ENCODE measurements around the gene RAB10. TPM values are rescaled to one million over a fixed set of nuclear protein-coding genes. Genes with fewer than 3 reads are reported as not detected.

Gene RAB10
- total RNA-seq, 2 experiments from 2014 or later, result 103 to 160 TPM

DNA sequence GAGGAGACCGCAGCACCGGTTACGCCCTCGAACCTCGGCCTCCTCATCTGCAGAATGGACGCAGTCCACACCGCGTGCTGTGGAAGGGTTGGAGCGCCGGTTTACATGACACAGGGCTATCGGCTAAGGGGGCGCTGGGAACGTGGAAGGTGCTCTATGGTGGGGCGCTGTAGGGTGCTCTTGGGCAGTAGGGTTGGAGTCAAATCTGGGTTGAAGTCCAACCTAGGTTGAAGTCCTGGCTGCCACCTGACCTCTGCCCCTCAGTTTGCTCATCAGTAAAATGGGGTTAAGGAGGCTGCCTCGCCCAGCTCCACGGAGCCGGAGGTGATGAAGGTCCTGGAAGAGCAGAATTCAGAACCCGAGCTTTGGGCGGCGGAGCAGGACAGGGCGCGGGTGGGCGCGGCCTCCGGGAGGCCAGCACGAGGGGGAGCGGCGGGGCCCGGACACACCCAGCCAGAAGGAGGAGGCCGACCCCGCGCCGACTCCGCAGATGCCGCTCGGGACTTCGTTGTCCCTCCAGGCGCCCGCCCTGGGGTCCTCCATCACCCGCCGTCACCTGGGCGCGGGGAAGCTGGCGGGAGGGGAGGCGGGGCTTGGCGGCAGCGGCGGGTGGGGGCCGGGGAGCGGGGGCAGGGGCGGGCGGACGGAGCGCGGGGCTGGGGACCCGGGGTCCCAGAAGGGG is 138.4 kb downstream of the RAB10 start:
- H3K27ac Mint-ChIP-seq, result no peak overlapping the region
- peak overlapping the region; percentile 67 for H3K4me3 Mint-ChIP-seq
- peaks cover 5% of the 10 kb centered on the region for H3K4me1 Mint-ChIP-seq
- no peak for DNase-seq
- no peaks in the 10 kb centered on the region for H3K9me3 Mint-ChIP-seq (ENCODE audit: low read depth)
- intact Hi-C loops (cut with DNase I, micrococcal nuclease), result loop anchor here in 1 of 2 experiments (5.0 to 10.0 kb wide), 3 partner anchors 160 to 292 kb away; partner anchors contain the start of genes ADGRF3 and SELENOI
- peaks cover 26% of the 10 kb centered on the region for H3K27me3 Mint-ChIP-seq
- ChIA-PET POLR2A (no interaction called here), CTCF (interaction anchor here (0.6 to 4.4 kb wide), 5 partner anchors 13 to 1586 kb away, joined by 3 to 19 read pairs (median 3); no protein-coding TSS in a partner anchor)
- H3K36me3 Mint-ChIP-seq (ENCODE audit: low read depth), result peaks cover 2% of the 10 kb centered on the region
- ATAC-seq, result no peak

DNA sequence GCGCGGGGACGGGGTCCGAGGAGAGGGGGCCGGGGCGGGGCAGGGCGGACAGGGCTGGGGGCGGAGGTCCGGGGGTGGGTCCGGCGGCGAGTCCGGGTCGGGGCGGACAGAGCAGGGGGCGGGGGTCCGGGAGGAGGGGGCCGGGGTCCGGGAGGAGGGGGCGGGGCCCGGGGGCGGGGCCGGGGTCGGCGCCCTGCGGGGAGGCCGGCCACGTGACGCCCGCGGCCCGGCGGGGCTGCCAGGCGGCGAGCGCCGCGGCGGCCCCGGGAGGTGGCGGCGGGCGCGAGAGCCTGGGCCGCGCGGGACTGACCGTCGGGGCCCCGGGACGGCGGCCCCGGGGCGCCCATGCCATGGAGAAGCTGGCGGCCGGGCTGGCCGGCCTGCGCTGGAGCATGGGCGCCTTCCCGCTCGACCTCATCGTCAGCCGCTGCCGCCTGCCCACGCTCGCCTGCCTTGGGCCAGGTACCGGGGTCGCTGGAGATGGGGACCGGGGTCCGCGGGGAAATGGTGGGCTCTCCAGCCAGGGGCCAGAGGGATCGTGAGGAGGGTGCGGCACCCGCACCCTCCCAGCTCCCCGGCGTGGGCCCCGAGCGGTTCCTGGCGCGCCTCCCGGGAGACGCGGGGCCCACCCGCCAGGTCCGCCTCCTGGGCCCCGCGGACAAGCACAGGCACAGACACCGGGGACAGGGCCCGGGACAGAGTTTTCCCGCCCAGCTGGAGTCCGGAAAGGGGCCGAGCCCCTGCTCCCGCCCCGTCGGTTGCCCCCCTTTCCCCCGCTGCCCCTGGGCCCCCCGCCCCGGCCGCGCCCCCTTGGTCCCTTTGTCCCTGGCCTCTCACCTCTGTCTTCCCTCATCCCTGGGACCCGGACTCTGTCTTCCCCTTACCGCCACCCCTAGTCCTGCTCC is 139.2 kb downstream of the RAB10 start, which contains the start of gene GAREM2:
GAREM2 (plus strand) TSS at position 218 of the 905 bp plus-strand sequence; CDS start at position 351, 133 bp downstream.
- DNase-seq (no peak), ATAC-seq (peak; percentile 14)
- POLR2A ChIA-PET, result no interaction called here
- peaks cover 26% of the 10 kb centered on the region for H3K27me3 Mint-ChIP-seq
- peak within 1 kb of the TSS; percentile 67 for H3K4me3 Mint-ChIP-seq
- H3K27ac Mint-ChIP-seq, result no peak within 1 kb of the TSS
- CTCF ChIA-PET, result interaction anchor here (0.6 to 4.4 kb wide), 5 partner anchors 12 to 1587 kb away, joined by 3 to 19 read pairs (median 3); no protein-coding TSS in a partner anchor
- no peaks in the 10 kb centered on the region for H3K9me3 Mint-ChIP-seq (ENCODE audit: low read depth)
- intact Hi-C loops (cut with DNase I, micrococcal nuclease), result loop anchor here in 1 of 2 experiments (5.0 to 10.0 kb wide), 3 partner anchors 159 to 292 kb away; partner anchors contain the start of genes ADGRF3 and SELENOI
- H3K4me1 Mint-ChIP-seq, result peaks cover 5% of the 10 kb centered on the region
- peaks cover 2% of the 10 kb centered on the region for H3K36me3 Mint-ChIP-seq (ENCODE audit: low read depth)

DNA sequence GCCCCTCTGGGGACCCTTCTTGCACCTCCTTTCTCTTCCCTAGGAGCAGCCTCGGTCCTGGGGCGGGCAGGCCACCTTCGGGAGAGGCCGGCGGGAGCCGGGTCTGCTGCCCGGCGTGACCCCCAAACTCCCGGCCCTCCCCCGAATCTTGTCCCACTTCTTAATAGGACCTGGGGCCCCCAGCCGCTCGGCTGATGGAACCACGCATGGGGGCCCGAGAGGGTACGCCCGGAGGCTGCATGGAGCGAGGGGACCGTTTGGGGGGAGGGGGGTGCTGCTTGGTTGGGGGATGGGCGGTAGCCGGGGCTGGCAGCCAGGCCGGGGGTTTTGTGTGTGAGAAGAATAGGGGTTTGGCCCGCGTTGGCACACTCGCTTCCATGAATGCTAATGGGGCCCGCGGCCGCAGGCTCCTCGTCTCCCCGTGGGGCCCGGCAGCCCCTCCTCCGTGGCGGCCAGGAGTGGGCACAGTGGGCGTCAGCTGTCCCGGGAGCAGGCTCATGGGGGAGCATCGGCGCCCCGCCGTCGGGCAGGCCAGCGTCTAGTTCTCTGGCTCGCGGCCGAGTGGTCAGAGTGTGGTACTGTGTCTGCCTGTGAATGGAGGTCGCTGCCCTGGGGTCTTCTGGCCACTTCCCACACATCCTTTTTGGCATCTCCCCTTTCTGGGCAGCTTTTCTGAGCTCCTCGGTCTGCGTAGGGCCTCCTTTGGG is 140.0 kb downstream of the RAB10 start:
- DNase-seq, result no peak
- intact Hi-C loops (cut with DNase I, micrococcal nuclease), result loop anchor here in 1 of 2 experiments (5.0 to 10.0 kb wide), 3 partner anchors 158 to 291 kb away; partner anchors contain the start of genes ADGRF3 and SELENOI
- no peak for ATAC-seq
- Mint-ChIP-seq H3K27me3 (peaks cover 26% of the 10 kb centered on the region), H3K36me3 (ENCODE audit: low read depth) (peaks cover 2% of the 10 kb centered on the region), H3K4me1 (peaks cover 5% of the 10 kb centered on the region), H3K9me3 (ENCODE audit: low read depth) (no peaks in the 10 kb centered on the region), H3K4me3 (peak overlapping the region; percentile 35), H3K27ac (no peak overlapping the region)
- POLR2A ChIA-PET, result no interaction called here
- CTCF ChIA-PET, result interaction anchor here (4.4 kb wide), 1 partner anchor 11 kb away, joined by 19 read pairs; no protein-coding TSS in a partner anchor

DNA sequence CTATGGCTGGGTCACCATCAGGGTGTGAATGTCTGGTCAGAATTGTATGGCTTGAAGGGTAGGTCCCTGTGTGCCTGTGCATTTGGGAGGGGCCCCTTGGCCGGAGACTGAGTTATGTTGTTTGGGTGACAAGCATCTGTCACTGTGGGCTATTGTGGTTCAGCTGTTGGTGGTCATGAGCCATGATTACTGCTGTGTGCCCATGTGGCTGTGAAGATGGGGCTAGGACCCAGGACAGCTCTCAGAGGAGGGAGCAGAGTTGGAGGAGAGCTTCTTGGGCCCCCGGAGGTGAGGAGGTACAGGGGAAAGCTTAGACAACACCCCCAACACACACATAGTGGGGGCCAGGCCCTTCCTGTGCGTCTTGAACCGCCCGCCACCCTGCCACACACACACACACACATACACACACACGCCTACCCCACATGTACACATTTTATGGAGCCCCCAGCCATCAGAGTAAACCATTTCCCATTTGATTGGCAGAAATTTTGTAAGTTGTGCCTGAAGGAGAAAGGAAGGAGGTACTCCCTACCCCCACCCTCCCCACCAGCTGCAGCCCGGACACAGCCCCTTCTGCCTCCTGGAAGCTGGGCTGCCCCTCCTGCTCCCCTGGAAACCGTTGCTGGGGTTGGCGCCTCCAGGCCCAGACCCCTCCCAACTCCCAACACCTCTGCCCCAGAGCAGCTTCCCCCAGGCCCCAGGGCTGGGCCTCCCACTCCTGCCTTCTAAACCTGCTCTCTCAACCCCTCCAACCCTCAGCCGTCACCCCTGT is 141.0 kb downstream of the RAB10 start:
- H3K36me3 Mint-ChIP-seq (ENCODE audit: low read depth), result peaks cover 2% of the 10 kb centered on the region
- ATAC-seq (no peak), DNase-seq (peak; percentile 22)
- intact Hi-C loops (cut with DNase I, micrococcal nuclease), result loop anchor here in 1 of 2 experiments (5.0 to 10.0 kb wide), 3 partner anchors 157 to 290 kb away; partner anchors contain the start of genes ADGRF3 and SELENOI
- H3K27ac Mint-ChIP-seq, result no peak overlapping the region
- CTCF ChIA-PET, result interaction anchor here (0.6 to 4.4 kb wide), 3 partner anchors 10 to 404 kb away, joined by 3 to 19 read pairs (median 3); no protein-coding TSS in a partner anchor
- peaks cover 9% of the 10 kb centered on the region for H3K4me1 Mint-ChIP-seq
- no peaks in the 10 kb centered on the region for H3K9me3 Mint-ChIP-seq (ENCODE audit: low read depth)
- peak overlapping the region; percentile 30 for H3K4me3 Mint-ChIP-seq
- H3K27me3 Mint-ChIP-seq, result peaks cover 31% of the 10 kb centered on the region
- POLR2A ChIA-PET, result no interaction called here

GRCh38 chr2:26175466-26176278 is 141.8 kb downstream of the RAB10 start:
- peaks cover 2% of the 10 kb centered on the region for H3K36me3 Mint-ChIP-seq (ENCODE audit: low read depth)
- peaks cover 12% of the 10 kb centered on the region for H3K4me1 Mint-ChIP-seq
- ChIA-PET POLR2A (no interaction called here), CTCF (interaction anchor here (0.5 to 0.9 kb wide), 7 partner anchors 9 to 403 kb away, joined by 3 to 4 read pairs (median 3); no protein-coding TSS in a partner anchor)
- no peak overlapping the region for H3K4me3 Mint-ChIP-seq
- H3K27me3 Mint-ChIP-seq, result peaks cover 37% of the 10 kb centered on the region
- H3K27ac Mint-ChIP-seq, result no peak overlapping the region
- intact Hi-C loops (cut with DNase I, micrococcal nuclease), result loop anchor here in 1 of 2 experiments (10.0 kb wide), 1 partner anchor 289 kb away; no protein-coding TSS in a partner anchor
- ATAC-seq (no peak), DNase-seq (no peak)
- H3K9me3 Mint-ChIP-seq (ENCODE audit: low read depth), result no peaks in the 10 kb centered on the region

- H3K4me3 Mint-ChIP-seq, result no peak overlapping the region
- ChIA-PET CTCF (interaction anchor here (0.6 to 0.9 kb wide), 3 partner anchors 8 to 238 kb away, joined by 3 to 4 read pairs (median 3); no protein-coding TSS in a partner anchor), POLR2A (no interaction called here)
- no peaks in the 10 kb centered on the region for H3K9me3 Mint-ChIP-seq (ENCODE audit: low read depth)
- H3K36me3 Mint-ChIP-seq (ENCODE audit: low read depth), result peaks cover 2% of the 10 kb centered on the region
- no peak for DNase-seq
- H3K27ac Mint-ChIP-seq, result no peak overlapping the region
- H3K27me3 Mint-ChIP-seq, result peaks cover 38% of the 10 kb centered on the region
- no peak for ATAC-seq
- intact Hi-C loops (cut with DNase I, micrococcal nuclease), result loop anchor here in 1 of 2 experiments (10.0 kb wide), 1 partner anchor 289 kb away; no protein-coding TSS in a partner anchor
- peaks cover 12% of the 10 kb centered on the region for H3K4me1 Mint-ChIP-seq
Measured at GRCh38 chr2:26176279-26176615, 142.4 kb downstream of the RAB10 start.

DNA sequence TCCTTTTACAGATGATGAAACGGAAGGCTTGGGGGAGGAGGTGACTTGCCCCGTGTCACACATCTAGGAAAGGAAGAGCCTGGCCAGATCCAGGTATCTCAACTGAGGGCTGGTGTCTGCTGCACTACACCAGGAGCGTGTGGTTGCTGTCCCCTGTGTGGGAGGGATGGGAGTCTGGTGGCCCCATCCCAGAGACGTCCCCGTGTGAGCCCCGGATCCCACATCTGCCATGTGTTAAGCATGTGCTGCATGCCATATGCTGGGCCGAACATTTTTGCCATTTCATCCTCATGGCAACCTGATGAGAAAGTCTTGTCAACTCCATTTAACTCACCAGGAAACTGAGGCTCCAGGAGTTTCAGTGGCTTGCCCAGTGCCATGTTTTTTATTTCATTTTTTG is 143.2 kb downstream of the RAB10 start:
- Mint-ChIP-seq H3K36me3 (ENCODE audit: low read depth) (peaks cover 2% of the 10 kb centered on the region), H3K27me3 (peaks cover 32% of the 10 kb centered on the region), H3K27ac (no peak overlapping the region), H3K4me1 (peaks cover 7% of the 10 kb centered on the region), H3K4me3 (no peak overlapping the region), H3K9me3 (ENCODE audit: low read depth) (no peaks in the 10 kb centered on the region)
- DNase-seq, result no peak
- no peak for ATAC-seq
- intact Hi-C loops (cut with DNase I, micrococcal nuclease), result loop anchor here in 1 of 2 experiments (10.0 kb wide), 1 partner anchor 288 kb away; no protein-coding TSS in a partner anchor
- ChIA-PET POLR2A (interaction anchor here (0.6 kb wide), 1 partner anchor 128 kb away, joined by 3 read pairs; no protein-coding TSS in a partner anchor), CTCF (no interaction called here)

DNA sequence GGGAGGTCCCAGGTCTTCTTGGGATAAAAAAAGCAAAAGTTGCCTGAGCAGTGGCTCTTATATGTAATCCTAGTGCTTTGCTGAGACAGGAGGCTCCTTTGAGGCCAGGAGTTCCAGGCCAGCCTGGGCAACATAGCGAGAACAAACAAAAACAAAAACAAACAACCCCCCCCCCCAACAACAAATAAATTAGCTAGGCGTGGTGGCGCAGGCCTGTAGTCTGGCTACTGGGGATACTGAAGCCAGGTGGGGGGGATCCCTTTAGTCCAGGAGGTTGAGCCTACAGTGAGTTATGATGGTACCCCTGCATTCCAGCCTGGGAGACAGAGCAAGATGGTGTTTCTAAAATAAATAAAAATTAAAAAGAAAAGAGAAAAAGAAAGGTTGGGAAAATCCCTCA is 144.4 kb downstream of the RAB10 start:
- ChIA-PET POLR2A (no interaction called here), CTCF (interaction anchor here (0.6 to 1.1 kb wide), 6 partner anchors 9 to 187 kb away, joined by 3 to 5 read pairs (median 3); no protein-coding TSS in a partner anchor)
- H3K27me3 Mint-ChIP-seq, result peaks cover 30% of the 10 kb centered on the region
- no peaks in the 10 kb centered on the region for H3K9me3 Mint-ChIP-seq (ENCODE audit: low read depth)
- intact Hi-C loops (cut with DNase I, micrococcal nuclease), result loop anchor here in 1 of 2 experiments (10.0 kb wide), 1 partner anchor 287 kb away; no protein-coding TSS in a partner anchor
- H3K36me3 Mint-ChIP-seq (ENCODE audit: low read depth), result no peaks in the 10 kb centered on the region
- no peak overlapping the region for H3K27ac Mint-ChIP-seq
- DNase-seq (no peak), ATAC-seq (no peak)
- H3K4me3 Mint-ChIP-seq, result peak overlapping the region; percentile 43
- peaks cover 7% of the 10 kb centered on the region for H3K4me1 Mint-ChIP-seq

GRCh38 chr2:26178746-26179436 is 145.0 kb downstream of the RAB10 start:
- H3K36me3 Mint-ChIP-seq (ENCODE audit: low read depth), result no peaks in the 10 kb centered on the region
- DNase-seq (peak; percentile 39), ATAC-seq (peak; percentile 57)
- CTCF ChIA-PET, result interaction anchor here (0.6 to 1.1 kb wide), 4 partner anchors 22 to 151 kb away, joined by 3 read pairs; no protein-coding TSS in a partner anchor
- no peaks in the 10 kb centered on the region for H3K9me3 Mint-ChIP-seq (ENCODE audit: low read depth)
- intact Hi-C loops (cut with DNase I, micrococcal nuclease), result loop anchor here in 1 of 2 experiments (10.0 kb wide), 1 partner anchor 286 kb away; no protein-coding TSS in a partner anchor
- POLR2A ChIA-PET, result no interaction called here
- peak overlapping the region; percentile 25 for H3K27ac Mint-ChIP-seq
- H3K4me1 Mint-ChIP-seq, result peaks cover 10% of the 10 kb centered on the region
- peak overlapping the region; percentile 43 for H3K4me3 Mint-ChIP-seq
- H3K27me3 Mint-ChIP-seq, result peaks cover 31% of the 10 kb centered on the region
